AG10803 (cell line): Measurements from ENCODE around the gene NEURL2.
"Not testable (repeated sequence)": the region's sequence is repeated elsewhere in the genome, so short reads cannot be mapped to it uniquely, and the experiment has no call there.

Experiments used
- DNase-seq: peaks from one replicate; pipeline ENCODE4 v3.0.0; 2010; ENCODE audit warnings: low read depth
- H3K4me3 ChIP-seq: 2 replicates; pipeline ENCODE4 v1.5.1; 2011; ENCODE audit warnings: mild to moderate bottlenecking, low read length, control low read depth
- CTCF ChIP-seq: conservative IDR thresholded peaks from 2 replicates; pipeline ENCODE4 v1.5.1; 2011; ENCODE audit warnings: mild to moderate bottlenecking, low read length, control low read depth, inconsistent platforms

The NEURL2 gene

GRCh38 chr20:45878076-45878761 lies 12.8 kb downstream of the NEURL2 start:
- no peak for TF ChIP-seq CTCF
- DNase-seq: peak; percentile 75
- H3K4me3 ChIP-seq: no peak overlapping the region

DNA sequence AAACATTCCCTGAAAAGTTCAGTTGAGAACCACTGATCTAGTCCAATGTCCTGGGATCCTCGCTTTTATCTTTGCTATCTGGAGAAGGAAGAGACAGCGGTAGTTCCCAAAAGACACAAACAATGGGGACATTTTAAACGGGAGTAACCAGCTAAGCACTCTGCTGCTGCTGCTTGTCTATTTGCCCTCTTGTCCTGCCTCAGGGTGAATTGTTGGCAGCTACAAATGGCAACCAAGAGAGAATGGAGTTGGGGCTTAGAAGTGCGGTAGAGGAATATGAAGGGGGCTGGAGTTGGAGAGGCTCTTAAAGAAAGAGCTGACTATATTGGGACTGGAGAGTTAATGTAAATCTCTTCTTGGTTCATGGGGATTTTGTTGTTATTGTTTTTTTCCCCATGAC lies 16.4 kb downstream of the NEURL2 start:
- no peak for TF ChIP-seq CTCF
- no peak overlapping the region for H3K4me3 ChIP-seq
- no peak for DNase-seq

DNA sequence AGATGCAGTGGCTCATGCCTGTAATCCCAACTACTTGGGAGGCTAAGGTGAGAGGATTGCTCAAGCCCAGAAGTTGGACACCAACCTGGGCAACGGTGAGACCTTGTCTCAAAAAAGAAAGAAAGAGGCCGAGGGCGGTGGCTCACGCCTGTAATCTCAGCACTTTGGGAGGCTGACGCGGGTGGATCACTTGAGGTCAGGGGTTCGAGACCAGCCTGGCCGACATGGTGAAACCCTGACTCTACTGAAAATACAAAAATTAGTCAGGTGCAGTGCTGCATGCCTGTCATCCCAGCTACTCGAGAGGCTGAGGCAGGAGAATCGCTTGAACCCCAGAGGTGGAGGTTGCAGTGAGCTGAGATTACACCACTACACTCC lies 16.9 kb downstream of the NEURL2 start:
- DNase-seq, H3K4me3 ChIP-seq: not testable (repeated sequence)

DNA sequence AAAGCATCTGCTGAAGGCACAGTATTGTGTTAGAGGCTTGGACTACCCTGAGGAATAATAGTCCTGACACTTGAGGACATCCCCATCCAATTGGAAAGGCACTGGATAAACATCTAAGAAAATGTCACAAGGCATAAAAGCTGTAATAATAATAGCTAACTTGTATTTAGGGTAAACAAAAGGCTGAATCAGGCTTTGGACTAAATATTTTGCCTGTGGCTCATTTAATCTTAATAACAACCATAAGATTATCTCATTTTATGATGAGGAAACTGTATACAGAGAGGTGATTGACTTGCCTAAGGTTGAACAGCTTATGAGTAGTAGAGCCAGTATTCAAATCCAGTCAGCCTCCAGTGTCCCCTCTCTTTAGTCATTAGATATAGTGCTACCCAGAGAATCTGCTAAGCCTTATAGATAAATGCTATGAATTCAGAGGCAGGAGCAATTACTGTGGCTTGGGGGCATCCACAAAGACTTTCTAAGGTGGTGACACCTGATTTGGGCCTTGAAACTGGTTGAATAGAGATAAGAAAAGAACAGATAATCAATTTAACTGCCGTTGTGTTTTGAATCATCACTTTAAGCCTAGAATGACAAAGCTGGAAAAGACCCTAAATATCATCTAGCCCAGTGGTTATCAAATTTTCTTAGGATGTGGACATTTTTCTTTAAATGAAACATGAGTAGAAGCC lies 17.5 kb downstream of the NEURL2 start:
- no peak overlapping the region for H3K4me3 ChIP-seq
- no peak for DNase-seq
- no peak for TF ChIP-seq CTCF

DNA sequence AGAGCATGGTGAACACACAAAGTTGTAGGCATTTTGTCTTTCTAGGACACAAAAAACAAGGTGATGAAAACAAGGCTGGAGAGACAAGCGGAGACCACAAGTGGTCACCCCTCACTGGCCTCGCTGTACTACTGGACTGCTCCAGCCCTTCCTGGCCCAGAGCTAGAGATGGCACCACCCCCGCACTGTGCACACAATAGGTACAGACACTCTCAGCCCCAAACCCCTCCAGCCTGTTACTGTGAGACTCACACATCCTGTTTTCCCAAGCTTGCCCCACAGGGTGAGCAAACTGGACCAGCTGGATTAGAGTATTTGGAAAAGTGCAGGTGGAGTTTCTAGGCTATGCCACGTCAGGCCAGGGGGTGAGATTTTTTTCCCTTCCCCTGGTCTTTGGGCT lies 18.4 kb downstream of the NEURL2 start:
- no peak for TF ChIP-seq CTCF
- no peak for DNase-seq
- no peak overlapping the region for H3K4me3 ChIP-seq

GRCh38 chr20:45867819-45868176 lies 23.2 kb downstream of the NEURL2 start:
- no peak for TF ChIP-seq CTCF
- DNase-seq: peak; percentile 72
- no peak overlapping the region for H3K4me3 ChIP-seq

DNA sequence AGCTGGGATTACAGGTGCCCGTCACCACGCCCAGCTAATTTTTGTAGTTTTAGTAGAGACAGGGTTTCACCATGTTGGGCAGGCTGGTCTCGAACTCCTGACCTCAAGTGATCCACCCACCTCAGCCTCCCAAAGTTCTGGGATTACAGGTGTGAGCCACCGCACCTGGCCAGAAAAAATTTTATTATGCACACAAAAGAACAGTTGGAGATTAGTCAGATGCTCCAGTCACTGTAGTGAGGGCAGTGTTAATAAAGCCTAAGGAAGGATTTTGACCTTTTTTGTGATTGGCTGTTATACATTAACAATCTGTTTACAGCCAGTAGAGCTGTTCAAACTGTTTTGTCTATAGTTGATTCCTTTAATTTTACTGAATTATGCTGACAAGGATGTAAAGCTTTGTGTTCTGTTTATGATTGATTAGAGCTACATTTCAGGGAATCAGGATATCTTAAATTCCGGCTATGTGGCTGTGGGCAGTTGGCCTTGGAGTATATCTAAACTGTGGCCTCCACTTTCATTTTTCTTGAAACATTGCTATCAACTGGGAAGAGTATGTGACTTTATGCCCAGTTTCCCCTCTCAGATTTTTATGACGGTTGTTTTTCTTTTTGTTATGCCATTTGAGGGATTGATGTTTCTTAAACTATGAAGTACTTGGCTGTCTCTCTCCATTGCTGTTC lies 23.7 kb downstream of the NEURL2 start:
- TF ChIP-seq CTCF: no peak
- no peak for DNase-seq
- H3K4me3 ChIP-seq: no peak overlapping the region
